H1 (cell line): ENCODE results near the gene DOK6. TPM values are rescaled to one million over a fixed set of nuclear protein-coding genes. Genes with fewer than 3 reads are reported as not detected.

ENCODE experiments used
- CTCF ChIA-PET: fragments of 300-600 bp; sonication (Branson Sonifier 250); formaldehyde crosslinking; loops from one replicate; lab custom pipeline; 2021; ENCODE audit not compliant: partially characterized antibody; lab: Charles Lee
- POLR2A ChIA-PET: fragments of 300-600 bp; sonication (Branson Sonifier 250); formaldehyde crosslinking; loops from one replicate; lab custom pipeline; 2021; ENCODE audit warnings: inconsistent platforms; ENCODE audit not compliant: partially characterized antibody; lab: Charles Lee
- DNase-seq, 2 experiments: peaks; one replicate each; pipeline versions ENCODE4 v3.0.0 to v3.0.0-alpha.2; 2010 to 2022; ENCODE audit warnings: low spot score in 2 of 2, low read depth in 1 of 2, mixed read lengths in 1 of 2
- FAIRE-seq: peaks from 2 replicates; lab custom pipeline; 2011; peaks lifted over from hg19 to GRCh38; lab: Jason Lieb, UNC
- H2AFZ ChIP-seq: 2 replicates; pipeline ENCODE4 v1.8.1; 2012; ENCODE audit warnings: low read length, inconsistent platforms
- H2AK5ac ChIP-seq: 2 replicates; pipeline ENCODE4 v1.6.1; 2013; ENCODE audit warnings: low read depth, low read length
- H2BK120ac ChIP-seq: replicated peaks from 2 replicates; pipeline ENCODE3; 2013; ENCODE audit warnings: low read depth, low read length, inconsistent platforms
- H2BK12ac ChIP-seq: 2 replicates; pipeline ENCODE4 v1.6.1; 2013; ENCODE audit warnings: low read depth, low read length
- H2BK15ac ChIP-seq: 2 replicates; pipeline ENCODE4 v1.6.1; 2013; ENCODE audit warnings: low read length
- H2BK20ac ChIP-seq: 2 replicates; pipeline ENCODE4 v1.6.1; 2013; ENCODE audit warnings: low read length
- H2BK5ac ChIP-seq: 2 replicates; pipeline ENCODE4 v1.6.1; 2013; ENCODE audit warnings: low read depth, low read length
- H3K14ac ChIP-seq: 2 replicates; pipeline ENCODE4 v1.6.1; 2013; ENCODE audit warnings: inconsistent platforms; ENCODE audit not compliant: insufficient read length
- H3K18ac ChIP-seq: 2 replicates; pipeline ENCODE4 v1.6.1; 2013; ENCODE audit warnings: low read length; ENCODE audit errors: extremely low read depth
- H3K23ac ChIP-seq: 2 replicates; pipeline ENCODE4 v1.6.1; 2013; ENCODE audit warnings: inconsistent platforms; ENCODE audit not compliant: insufficient read length
- H3K23me2 ChIP-seq: 2 replicates; pipeline ENCODE4 v1.6.1; 2013; ENCODE audit warnings: low read depth, low read length
- H3K27ac ChIP-seq: 2 replicates; pipeline ENCODE4 v1.6.1; 2011; ENCODE audit warnings: low read depth, low read length, inconsistent platforms
- H3K27me3 ChIP-seq, 4 experiments: replicated peaks in 1 of 4; 1 replicate in 1 of 4; 2 replicates in 3 of 4; pipeline versions ENCODE4 v1.6.1 to v1.8.1; 2011 to 2013; ENCODE audit warnings: low read length in 3 of 4, mild to moderate bottlenecking in 3 of 4, inconsistent platforms in 2 of 4, mixed read lengths in 2 of 4, moderate library complexity in 1 of 4; ENCODE audit not compliant: control insufficient read depth in 3 of 4, insufficient read depth in 3 of 4; ENCODE audit errors: extremely low read depth in 1 of 4
- H3K36me3 ChIP-seq, 4 experiments: 2 replicates each; pipeline versions ENCODE4 v1.6.1 to v1.8.1; 2011 to 2013; ENCODE audit warnings: mild to moderate bottlenecking in 4 of 4, low read length in 3 of 4, moderate library complexity in 2 of 4, control low read depth in 1 of 4, inconsistent platforms in 1 of 4; ENCODE audit not compliant: insufficient read depth in 4 of 4, control insufficient read depth in 2 of 4
- H3K4ac ChIP-seq: replicated peaks from 2 replicates; pipeline ENCODE3; 2013; ENCODE audit warnings: low read length, low read depth, mixed read lengths, inconsistent platforms; ENCODE audit not compliant: insufficient read length
- H3K4me1 ChIP-seq, 4 experiments: replicated peaks in 1 of 4; 1 replicate in 1 of 4; 2 replicates in 3 of 4; pipeline versions ENCODE4 v1.6.1 to v1.8.1; 2011 to 2013; ENCODE audit warnings: low read length in 3 of 4, inconsistent platforms in 2 of 4, mixed read lengths in 1 of 4; ENCODE audit not compliant: insufficient read depth in 4 of 4, control insufficient read depth in 3 of 4
- H3K4me2 ChIP-seq, 2 experiments: 2 replicates each; pipeline versions ENCODE4 v1.6.1 to v1.8.1; 2011 to 2013; ENCODE audit warnings: low read depth in 2 of 2, low read length in 2 of 2, control low read depth in 1 of 2, inconsistent platforms in 1 of 2, mild to moderate bottlenecking in 1 of 2; ENCODE audit not compliant: insufficient read depth in 1 of 2
- H3K4me3 ChIP-seq, 4 experiments: fragments of 200-600, 300-600 bp in 1 of 4; sonication (generic), shearing (Covaris generic), sonication (Bioruptor Twin) in 1 of 4; 2 replicates each; pipeline versions ENCODE4 v1.5.1 to v1.8.1; 2011 to 2016; ENCODE audit warnings: low read length in 4 of 4, low read depth in 3 of 4, control low read depth in 2 of 4, inconsistent platforms in 2 of 4, mild to moderate bottlenecking in 2 of 4, mixed read lengths in 1 of 4, moderate library complexity in 1 of 4; ENCODE audit not compliant: insufficient read depth in 2 of 4; ENCODE audit errors: extremely low read depth in 1 of 4
- H3K56ac ChIP-seq: replicated peaks from 2 replicates; pipeline ENCODE3; 2013; ENCODE audit warnings: low read depth, mild to moderate bottlenecking, mixed read lengths, low read length, inconsistent platforms; ENCODE audit not compliant: insufficient read length
- H3K79me1 ChIP-seq: 2 replicates; pipeline ENCODE4 v1.6.1; 2013; ENCODE audit warnings: low read depth, low read length, control low read depth
- H3K79me2 ChIP-seq, 2 experiments: 2 replicates each; pipeline versions ENCODE4 v1.6.1 to v1.8.1; 2012 to 2013; ENCODE audit warnings: low read length in 2 of 2, mild to moderate bottlenecking in 2 of 2, inconsistent platforms in 1 of 2; ENCODE audit not compliant: insufficient read depth in 2 of 2, control insufficient read depth in 1 of 2
- H3K9ac ChIP-seq, 4 experiments: replicated peaks in 1 of 4; 1 replicate in 1 of 4; 2 replicates in 3 of 4; pipeline versions ENCODE4 v1.6.1 to v1.8.1; 2011 to 2013; ENCODE audit warnings: low read depth in 3 of 4, low read length in 3 of 4, control low read depth in 2 of 4, mild to moderate bottlenecking in 2 of 4, moderate library complexity in 2 of 4, inconsistent platforms in 1 of 4; ENCODE audit errors: extremely low read depth in 1 of 4
- H3K9me3 ChIP-seq, 2 experiments: 2 replicates each; pipeline versions ENCODE4 v1.6.1 to v1.8.1; 2012 to 2013; ENCODE audit warnings: mild to moderate bottlenecking in 2 of 2, moderate library complexity in 2 of 2, control low read depth in 1 of 2, inconsistent platforms in 1 of 2, low read depth in 1 of 2, low read length in 1 of 2, mixed read lengths in 1 of 2; ENCODE audit not compliant: insufficient read depth in 2 of 2
- H4K20me1 ChIP-seq, 2 experiments: replicated peaks in 1 of 2; 2 replicates each; pipeline versions ENCODE3 to v1.8.1; 2011 to 2013; ENCODE audit warnings: inconsistent platforms in 2 of 2, low read length in 2 of 2, mild to moderate bottlenecking in 1 of 2; ENCODE audit not compliant: insufficient read depth in 2 of 2, control insufficient read depth in 1 of 2
- H4K5ac ChIP-seq: 2 replicates; pipeline ENCODE4 v1.6.1; 2013; ENCODE audit warnings: low read length, low read depth, mixed read lengths, inconsistent platforms; ENCODE audit not compliant: insufficient read length
- H4K8ac ChIP-seq: 2 replicates; pipeline ENCODE4 v1.8.0; 2013; ENCODE audit warnings: mild to moderate bottlenecking, moderate library complexity, low read length, inconsistent platforms; ENCODE audit not compliant: insufficient read depth; ENCODE audit errors: extremely low read depth
- H4K91ac ChIP-seq: replicated peaks from 2 replicates; pipeline ENCODE3; 2013; ENCODE audit warnings: low read length, mixed read lengths, inconsistent platforms; ENCODE audit not compliant: insufficient read length
- BACH1 ChIP-seq: IDR thresholded peaks from 2 replicates; pipeline ENCODE4 v1.6.1; 2012; ENCODE audit warnings: low read length, improper control_type of control experiment
- CBX8 ChIP-seq: fragments of 300-800, 300-1000 bp; sonication (generic); IDR thresholded peaks from 2 replicates; pipeline ENCODE4 v1.7.1; 2016; ENCODE audit warnings: low read depth, low read length, borderline replicate concordance
- CEBPB ChIP-seq: IDR thresholded peaks from 2 replicates; pipeline ENCODE4 v1.6.1; 2012; ENCODE audit warnings: low read depth, low read length
- CREB1 ChIP-seq: IDR thresholded peaks from 2 replicates; pipeline ENCODE4 v1.6.1; 2012; ENCODE audit warnings: inconsistent platforms
- NRF1 ChIP-seq: IDR thresholded peaks from 2 replicates; pipeline ENCODE4 v1.6.1; 2011; ENCODE audit warnings: mild to moderate bottlenecking, low read depth, low read length, improper control_type of control experiment
- RBBP5 ChIP-seq: IDR thresholded peaks from 2 replicates; pipeline ENCODE4 v1.7.1; 2012; ENCODE audit warnings: low read depth, mild to moderate bottlenecking, inconsistent platforms, low read length, moderate library complexity, borderline replicate concordance
- SAP30 ChIP-seq: fragments of 300-600 bp; sonication (generic); IDR thresholded peaks from 2 replicates; pipeline ENCODE4 v1.7.1; 2012; ENCODE audit warnings: low read length, moderate library complexity, mild to moderate bottlenecking, inconsistent platforms; ENCODE audit not compliant: insufficient read depth, insufficient replicate concordance
- SIN3A ChIP-seq, 2 experiments: IDR thresholded peaks in 1 of 2; conservative IDR thresholded peaks in 1 of 2; 2 replicates each; pipeline ENCODE4 v1.6.1; 2011 to 2012; ENCODE audit warnings: low read length in 2 of 2, improper control_type of control experiment in 1 of 2, low read depth in 1 of 2, mild to moderate bottlenecking in 1 of 2
- SIX5 ChIP-seq: IDR thresholded peaks from 2 replicates; pipeline ENCODE4 v1.6.1; 2011; ENCODE audit warnings: mild to moderate bottlenecking, low read depth, low read length
- SP1 ChIP-seq: IDR thresholded peaks from 2 replicates; pipeline ENCODE4 v1.6.1; 2011; ENCODE audit warnings: low read depth, low read length
- SP2 ChIP-seq: IDR thresholded peaks from 2 replicates; pipeline ENCODE4 v1.6.1; 2012; ENCODE audit warnings: mild to moderate bottlenecking, low read length, inconsistent platforms
- SP4 ChIP-seq: IDR thresholded peaks from 2 replicates; pipeline ENCODE4 v1.6.1; 2012; ENCODE audit warnings: low read length, inconsistent platforms
- TAF7 ChIP-seq: optimal IDR thresholded peaks from 2 replicates; pipeline ENCODE3; 2011; ENCODE audit warnings: low read depth, mild to moderate bottlenecking, inconsistent platforms, low read length, moderate library complexity, borderline replicate concordance
- USF2 ChIP-seq: IDR thresholded peaks from 2 replicates; pipeline ENCODE4 v1.6.1; 2011; ENCODE audit warnings: low read length, improper control_type of control experiment
- WGBS, 2 experiments: shearing (Covaris generic) in 1 of 2; methylation state at CpG; one replicate each; pipeline versions ENCODE4 v1.1.6 to v1.1.7; 2013 to 2015; ENCODE audit warnings: low lambda C conversion rate in 2 of 2, mixed read lengths in 2 of 2, inconsistent platforms in 1 of 2, low coverage in 1 of 2, missing lambda C conversion rate in 1 of 2; ENCODE audit not compliant: insufficient replicate concordance in 2 of 2, insufficient coverage in 1 of 2, insufficient read length in 1 of 2; ENCODE audit errors: extremely low coverage in 1 of 2, missing lambda C conversion rate in 1 of 2; 5-methylcytosine and 5-hydroxymethylcytosine counted together
- polyA plus RNA-seq, 7 experiments: library from polyadenylated mRNA; depleted of rRNA in 3 of 7; stranded (reverse) in 5 of 7; unstranded in 2 of 7; fragments of >200 nt in 5 of 7; fragments of 200-250 nt in 2 of 7; gene quantifications; 1 replicate in 5 of 7; 2 replicates in 1 of 7; 4 replicates in 1 of 7; pipeline versions ENCODE4 v1.2.1 to v1.2.3, GENCODE V29; 2011 to 2013; ENCODE audit warnings: missing spikeins in 2 of 7, mixed read lengths in 2 of 7
- total RNA-seq: library from RNA; stranded (reverse); fragmentation: NEBNext Ultra II Directional; extraction: Animal tissue kit (Norgen Biotek cat#: 25700); gene quantifications from 2 replicates; pipeline ENCODE4 v1.2.1, GENCODE V29; 2021

Gene DOK6
- total and polyA plus RNA-seq, 2 of the 8 experiments (the other 6 are each of a cell fraction or from before 2014, with no cell fraction given): 0.33 to 0.50 TPM

DNA sequence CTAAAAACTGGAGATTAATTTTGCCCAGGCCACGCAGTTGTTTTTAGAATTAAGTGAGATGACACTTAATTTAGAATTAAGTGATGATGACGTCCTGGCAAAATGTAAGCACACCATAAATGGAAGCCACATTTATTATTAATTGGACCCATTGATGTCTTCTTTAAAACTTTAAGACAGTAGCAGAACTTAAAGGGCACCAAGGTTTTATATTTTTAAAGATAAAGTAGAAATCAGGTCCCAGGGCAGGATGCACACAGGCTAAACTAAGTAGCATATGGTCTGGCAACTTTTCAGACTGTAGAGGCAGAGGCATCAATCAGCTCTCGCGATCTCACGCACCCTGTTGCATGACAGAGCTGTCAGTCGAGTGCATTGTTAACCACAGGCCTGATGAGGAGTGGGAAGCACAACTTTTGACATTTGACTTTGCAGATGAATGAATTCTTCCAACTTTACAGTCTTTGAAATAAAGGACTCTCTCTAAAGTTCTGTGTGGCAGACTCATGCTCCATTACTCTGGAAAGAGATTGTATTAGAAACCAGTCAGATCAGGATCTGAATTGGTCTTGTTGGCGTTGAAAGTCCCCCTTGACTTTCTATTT, 314.6 kb downstream of the DOK6 start:
- no peak overlapping the region for H2BK5ac ChIP-seq
- no peaks in the 10 kb centered on the region for H4K20me1 ChIP-seq
- H3K14ac ChIP-seq: no peak overlapping the region
- ChIA-PET CTCF (no interaction called here), POLR2A (no interaction called here)
- DNase-seq: no peak
- no peak for FAIRE-seq
- no peaks in the 10 kb centered on the region for H3K23me2 ChIP-seq
- no peak overlapping the region for H3K4me2 ChIP-seq
- no peak overlapping the region for H2BK120ac ChIP-seq
- no peak overlapping the region for H3K23ac ChIP-seq
- no peak overlapping the region for H3K18ac ChIP-seq
- no peak overlapping the region for H3K4me3 ChIP-seq
- H4K91ac ChIP-seq: no peak overlapping the region
- H2AFZ ChIP-seq: no peak overlapping the region
- no peaks in the 10 kb centered on the region for H3K27me3 ChIP-seq
- H3K27ac ChIP-seq: no peak overlapping the region
- H3K4me1 ChIP-seq: peaks cover 0 to 4% (median 3%) of the 10 kb centered on the region in 4 experiments; a peak in 2 of 7 replicates
- H4K8ac ChIP-seq: no peak overlapping the region
- H3K9ac ChIP-seq: no peak overlapping the region
- peaks cover 0 to 3% (median 0%) of the 10 kb centered on the region in 4 experiments; a peak in 1 of 8 replicates for H3K36me3 ChIP-seq
- no peak overlapping the region for H3K4ac ChIP-seq
- H3K79me2 ChIP-seq: no peaks in the 10 kb centered on the region
- no peak overlapping the region for H2BK15ac ChIP-seq
- 95% methylated on average over 7 of the region's 7 CpGs; no CpG with 5 or more reads in 1 of the 2 experiments for WGBS, 2 experiments
- no peaks in the 10 kb centered on the region for H3K79me1 ChIP-seq
- no peak overlapping the region for H2AK5ac ChIP-seq
- no peak overlapping the region for H2BK20ac ChIP-seq
- no peak overlapping the region for H2BK12ac ChIP-seq
- H3K56ac ChIP-seq: no peak overlapping the region
- H3K9me3 ChIP-seq: peaks cover 10 to 17% of the 10 kb centered on the region in 2 experiments
- no peak overlapping the region for H4K5ac ChIP-seq
- TF ChIP-seq BACH1 (no peak), SP2 (no peak), TAF7 (no peak), SP1 (no peak), CEBPB (no peak), SAP30 (no peak), CREB1 (no peak), RBBP5 (no peak), CBX8 (no peak), USF2 (no peak), NRF1 (no peak), SIX5 (no peak), SIN3A (conservative IDR thresholded peaks at IDR 0.05 in 1 of 2, IDR thresholded peaks at IDR 0.05 in 1 of 2; ENCODE audit: low read depth in 1 of 2, low read length in 2 of 2) (no peak), SP4 (no peak)
